Subcutaneous abdominal adipose tissue (tissue), 5 donors: ENCODE data around the gene PKP4.

ENCODE experiments used
- H3K27ac ChIP-seq: one replicate; pipeline ENCODE4 v1.7.0; 2013; ENCODE audit warnings: low read depth, mild to moderate bottlenecking, inconsistent platforms, low read length, moderate library complexity
- H3K27me3 ChIP-seq, 5 donors: one replicate each; pipeline ENCODE4 v1.7.0; 2013; ENCODE audit warnings: low read length in 5 of 5, inconsistent platforms in 1 of 5; ENCODE audit not compliant: control insufficient read depth in 5 of 5, insufficient read depth in 4 of 5
- H3K36me3 ChIP-seq, 5 donors: one replicate each; pipeline ENCODE4 v1.7.0; 2013; ENCODE audit warnings: low read length in 5 of 5; ENCODE audit not compliant: control insufficient read depth in 5 of 5, insufficient read depth in 5 of 5
- H3K4me1 ChIP-seq, 5 donors: one replicate each; pipeline ENCODE4 v1.7.0; 2013; ENCODE audit warnings: low read length in 5 of 5, mild to moderate bottlenecking in 3 of 5, moderate library complexity in 1 of 5; ENCODE audit not compliant: control insufficient read depth in 5 of 5, insufficient read depth in 5 of 5
- H3K4me3 ChIP-seq, 5 donors: one replicate each; pipeline ENCODE4 v1.7.0; 2013; ENCODE audit warnings: low read length in 5 of 5, low read depth in 1 of 5
- H3K9ac ChIP-seq, 5 donors: one replicate each; pipeline ENCODE4 v1.7.0; 2013; ENCODE audit warnings: low read length in 5 of 5, mild to moderate bottlenecking in 4 of 5, moderate library complexity in 3 of 5
- H3K9me3 ChIP-seq, 5 donors: one replicate each; pipeline ENCODE4 v1.7.0; 2013; ENCODE audit warnings: low read length in 5 of 5; ENCODE audit not compliant: control insufficient read depth in 5 of 5
- donor health status: healthy.
- donor health status: healthy.
- donor health status: healthy.
- donor health status: healthy.
- donor health status: healthy.

PKP4 gene

DNA sequence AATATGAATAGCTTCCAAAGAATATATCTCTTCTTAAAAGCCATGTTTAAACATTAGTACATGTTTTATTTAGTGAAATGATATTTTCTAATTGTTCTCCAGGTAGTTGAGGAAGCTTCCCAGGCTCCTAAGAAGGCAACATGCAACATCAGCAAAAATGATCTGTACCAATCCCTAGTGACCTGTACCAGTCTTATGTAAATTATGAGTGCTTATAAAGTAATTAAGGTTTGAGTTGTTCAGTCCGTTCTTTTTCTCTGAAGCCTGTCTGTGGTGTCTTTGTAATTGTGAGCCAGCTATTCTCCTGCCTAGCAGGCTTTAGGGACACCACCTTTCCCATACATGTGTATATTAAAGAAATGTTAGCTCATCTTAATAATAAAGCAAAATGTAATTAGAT, 98.2 kb downstream of the PKP4 start:
- peaks cover 0 to 4% (median 0%) of the 10 kb centered on the region in 5 donors for H3K36me3 ChIP-seq
- H3K9me3 ChIP-seq: peaks cover 0 to 2% (median 0%) of the 10 kb centered on the region in 5 donors
- H3K27me3 ChIP-seq: no peaks in the 10 kb centered on the region
- no peak overlapping the region for H3K9ac ChIP-seq
- H3K4me3 ChIP-seq: no peak overlapping the region
- no peak overlapping the region for H3K27ac ChIP-seq
- H3K4me1 ChIP-seq: peaks cover 0 to 9% (median 0%) of the 10 kb centered on the region in 5 donors

DNA sequence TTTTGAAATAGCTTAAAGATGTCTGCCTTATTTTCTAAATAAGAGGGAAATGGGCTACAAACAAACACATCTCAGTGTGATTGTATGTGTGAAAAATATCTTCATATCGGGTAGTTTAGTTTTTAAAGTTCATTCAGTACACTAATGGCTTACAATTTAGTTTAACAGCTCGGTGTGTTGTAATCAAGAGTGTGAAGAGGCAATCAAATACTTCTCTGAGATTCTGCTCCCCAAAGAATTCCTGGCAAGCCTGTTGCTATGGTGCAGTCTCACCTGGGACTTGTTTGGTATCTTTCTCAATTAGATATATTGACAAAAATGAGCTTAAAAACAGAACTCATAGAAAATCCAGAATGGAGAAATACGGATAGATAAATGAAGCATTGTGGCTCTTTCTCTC, 99.4 kb downstream of the PKP4 start:
- H3K9ac ChIP-seq: no peak overlapping the region

DNA sequence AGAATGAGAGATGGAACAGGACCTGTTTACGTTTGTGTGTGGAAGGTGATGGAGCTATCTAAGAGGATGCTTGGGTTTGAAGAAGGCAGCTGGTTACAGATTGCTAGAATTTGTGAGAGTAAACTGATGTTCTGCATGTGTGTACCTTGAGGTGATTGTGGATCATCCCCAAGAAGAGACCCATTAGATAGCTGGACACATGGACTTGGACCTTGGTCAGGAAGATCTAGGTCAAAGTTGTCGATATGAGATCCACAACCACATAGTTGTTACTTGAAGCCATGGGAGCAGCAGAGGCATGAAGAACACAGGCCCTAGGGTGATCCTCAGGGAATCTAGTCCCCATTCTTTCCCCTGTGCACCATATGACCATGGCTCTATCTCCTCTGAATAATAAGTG, 101.0 kb downstream of the PKP4 start:
- Histone ChIP-seq H3K4me1 (peaks cover 0 to 9% (median 0%) of the 10 kb centered on the region in 5 donors), H3K9me3 (no peaks in the 10 kb centered on the region), H3K4me3 (no peak overlapping the region), H3K9ac (no peak overlapping the region), H3K36me3 (peaks cover 0 to 4% (median 0%) of the 10 kb centered on the region in 5 donors), H3K27me3 (no peaks in the 10 kb centered on the region), H3K27ac (no peak overlapping the region)

More for the DNA sequence above, 99.4 kb downstream of the PKP4 start:
- Histone ChIP-seq H3K4me3 (no peak overlapping the region), H3K27me3 (no peaks in the 10 kb centered on the region), H3K9me3 (peaks cover 0 to 2% (median 0%) of the 10 kb centered on the region in 5 donors), H3K4me1 (peaks cover 0 to 9% (median 0%) of the 10 kb centered on the region in 5 donors), H3K27ac (no peak overlapping the region), H3K36me3 (peaks cover 0 to 4% (median 0%) of the 10 kb centered on the region in 5 donors)

DNA sequence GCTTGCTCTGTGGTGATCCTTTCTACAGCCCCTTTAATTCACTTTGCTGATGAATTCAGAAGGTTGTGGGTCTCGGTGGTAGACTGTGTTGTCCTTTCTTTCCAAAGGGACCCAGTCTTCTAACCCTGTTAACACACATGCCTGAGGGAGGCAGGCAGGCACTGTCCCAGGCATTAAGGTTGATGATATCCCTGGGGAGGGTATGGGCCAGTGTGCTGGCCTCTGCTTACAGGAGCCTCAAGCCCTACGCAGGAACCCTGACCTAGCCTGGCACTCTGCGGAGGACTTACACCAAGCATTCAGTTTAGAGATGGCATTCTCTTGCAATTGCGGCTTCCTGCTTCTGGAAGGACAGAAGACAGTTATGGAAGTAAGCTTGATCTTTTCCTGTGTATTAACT, 102.5 kb downstream of the PKP4 start:
- no peak overlapping the region for H3K27ac ChIP-seq
- H3K36me3 ChIP-seq: peaks cover 0 to 4% (median 0%) of the 10 kb centered on the region in 5 donors
- H3K9me3 ChIP-seq: no peaks in the 10 kb centered on the region
- no peak overlapping the region for H3K9ac ChIP-seq
- peaks cover 0 to 9% (median 0%) of the 10 kb centered on the region in 5 donors for H3K4me1 ChIP-seq
- H3K4me3 ChIP-seq: no peak overlapping the region
- no peaks in the 10 kb centered on the region for H3K27me3 ChIP-seq

DNA sequence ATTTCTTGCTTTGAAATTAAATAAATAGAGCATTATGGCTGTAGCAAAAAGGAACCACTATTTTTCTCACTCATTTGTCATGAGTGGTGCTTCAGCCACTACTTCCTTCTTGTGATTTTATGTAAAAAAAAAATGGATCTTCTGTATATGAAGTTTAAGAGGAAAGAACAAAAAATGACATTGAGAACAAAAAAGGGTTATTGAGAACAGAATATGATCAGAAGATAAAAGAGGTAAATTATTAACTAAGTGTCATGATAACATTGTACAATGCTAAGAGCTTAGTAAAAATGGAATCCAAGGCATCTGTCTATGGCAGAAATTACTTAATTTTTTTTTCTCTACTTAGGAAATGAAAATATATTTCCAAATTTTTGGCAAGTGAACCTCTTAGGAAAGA, 103.5 kb downstream of the PKP4 start:
- H3K36me3 ChIP-seq: peaks cover 0 to 4% (median 0%) of the 10 kb centered on the region in 5 donors
- H3K4me3 ChIP-seq: no peak overlapping the region
- H3K9me3 ChIP-seq: no peaks in the 10 kb centered on the region
- peaks cover 0 to 9% (median 0%) of the 10 kb centered on the region in 5 donors for H3K4me1 ChIP-seq
- H3K27me3 ChIP-seq: no peaks in the 10 kb centered on the region
- no peak overlapping the region for H3K9ac ChIP-seq
- no peak overlapping the region for H3K27ac ChIP-seq

DNA sequence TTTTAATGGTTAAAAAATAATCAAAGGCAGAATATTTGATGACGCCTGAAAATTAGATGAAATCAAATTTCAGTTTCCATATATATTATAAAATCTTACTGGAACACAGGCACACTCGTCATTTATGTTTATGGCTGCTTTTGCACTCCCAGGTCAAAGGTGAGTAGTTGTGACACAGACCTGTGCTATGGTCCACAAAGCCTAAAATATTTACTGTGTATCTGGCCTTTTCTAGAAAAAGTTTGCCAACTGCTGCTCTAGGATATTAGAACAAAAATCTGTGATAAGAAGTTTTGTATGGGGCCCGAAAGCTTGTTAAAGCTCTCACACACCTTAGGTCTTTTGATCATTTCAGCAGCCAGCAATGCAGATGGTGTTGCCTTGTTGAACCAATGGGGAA, 104.3 kb downstream of the PKP4 start:
- peaks cover 0 to 5% (median 0%) of the 10 kb centered on the region in 5 donors for H3K4me1 ChIP-seq
- H3K27ac ChIP-seq: no peak overlapping the region
- peaks cover 0 to 4% (median 0%) of the 10 kb centered on the region in 5 donors for H3K36me3 ChIP-seq
- H3K27me3 ChIP-seq: no peaks in the 10 kb centered on the region
- no peaks in the 10 kb centered on the region for H3K9me3 ChIP-seq
- H3K4me3 ChIP-seq: no peak overlapping the region
- no peak overlapping the region for H3K9ac ChIP-seq

DNA sequence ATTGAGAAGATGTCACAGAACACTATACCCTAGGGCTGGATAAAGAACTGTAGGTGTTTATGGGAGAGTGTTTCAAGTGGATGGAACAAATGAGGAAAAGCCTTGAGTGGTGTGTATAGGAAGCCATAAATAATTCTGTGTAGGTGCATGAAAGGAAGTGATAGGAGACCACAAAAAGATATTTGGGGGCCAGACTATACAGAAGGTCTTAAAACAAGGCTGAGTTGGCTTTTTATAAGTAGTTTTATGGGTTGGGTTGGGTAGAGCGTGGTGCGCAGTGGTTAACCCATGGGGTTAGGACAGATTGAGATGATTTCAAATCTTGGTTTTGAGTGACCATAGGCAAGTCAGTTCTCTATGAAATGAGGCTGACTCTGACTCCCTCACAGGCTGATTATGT, 110.5 kb downstream of the PKP4 start:
- H3K36me3 ChIP-seq: no peaks in the 10 kb centered on the region
- no peak overlapping the region for H3K9ac ChIP-seq
- H3K4me1 ChIP-seq: no peaks in the 10 kb centered on the region
- H3K27ac ChIP-seq: no peak overlapping the region
- H3K27me3 ChIP-seq: no peaks in the 10 kb centered on the region
- no peaks in the 10 kb centered on the region for H3K9me3 ChIP-seq
- H3K4me3 ChIP-seq: no peak overlapping the region

DNA sequence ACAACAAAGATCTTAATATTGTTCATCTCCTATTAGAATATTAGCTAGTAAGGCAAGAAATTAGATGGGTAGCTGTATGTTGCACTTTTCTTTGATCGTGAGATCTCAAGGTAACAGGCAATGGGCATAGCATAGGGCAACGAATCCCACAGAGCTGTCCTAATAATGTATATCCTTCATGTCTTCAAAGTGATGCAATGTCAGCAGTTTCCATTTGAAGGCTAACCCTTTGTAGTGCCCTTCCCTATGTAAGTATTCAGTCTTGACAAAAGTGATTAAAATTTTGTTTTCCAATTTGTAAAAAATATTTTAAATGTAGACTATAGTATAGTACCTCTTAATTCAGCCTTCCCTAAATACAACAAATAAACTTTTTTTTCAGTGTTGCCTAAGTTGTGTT, 112.5 kb downstream of the PKP4 start:
- Histone ChIP-seq H3K9me3 (peaks cover 0 to 2% (median 0%) of the 10 kb centered on the region in 5 donors), H3K9ac (no peak overlapping the region), H3K27me3 (no peaks in the 10 kb centered on the region), H3K27ac (no peak overlapping the region), H3K36me3 (no peaks in the 10 kb centered on the region), H3K4me3 (no peak overlapping the region), H3K4me1 (no peaks in the 10 kb centered on the region)

DNA sequence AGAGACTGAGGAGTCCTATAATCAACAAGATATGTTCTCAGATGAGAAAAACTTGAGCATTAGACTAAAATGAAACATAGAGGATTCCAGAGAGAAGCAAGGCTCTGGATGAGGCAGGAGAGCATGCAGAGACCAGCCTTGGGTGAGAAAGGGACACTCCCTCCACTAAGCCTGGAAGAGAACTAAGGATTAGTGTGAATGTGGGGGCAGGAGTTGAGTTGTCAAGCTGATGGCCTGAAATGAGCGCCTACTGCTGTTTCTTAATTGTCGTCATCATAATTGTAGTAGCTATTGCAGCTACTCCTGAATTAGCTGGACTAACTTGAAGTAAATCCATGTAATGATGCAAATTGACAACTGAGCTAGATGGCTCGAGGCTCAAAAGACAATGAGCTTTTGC, 114.1 kb downstream of the PKP4 start:
- H3K9me3 ChIP-seq: peaks cover 0 to 2% (median 0%) of the 10 kb centered on the region in 5 donors
- no peak overlapping the region for H3K9ac ChIP-seq
- peaks cover 0 to 5% (median 0%) of the 10 kb centered on the region in 5 donors for H3K4me1 ChIP-seq
- no peaks in the 10 kb centered on the region for H3K36me3 ChIP-seq
- no peak overlapping the region for H3K4me3 ChIP-seq
- H3K27me3 ChIP-seq: no peaks in the 10 kb centered on the region
- H3K27ac ChIP-seq: no peak overlapping the region

DNA sequence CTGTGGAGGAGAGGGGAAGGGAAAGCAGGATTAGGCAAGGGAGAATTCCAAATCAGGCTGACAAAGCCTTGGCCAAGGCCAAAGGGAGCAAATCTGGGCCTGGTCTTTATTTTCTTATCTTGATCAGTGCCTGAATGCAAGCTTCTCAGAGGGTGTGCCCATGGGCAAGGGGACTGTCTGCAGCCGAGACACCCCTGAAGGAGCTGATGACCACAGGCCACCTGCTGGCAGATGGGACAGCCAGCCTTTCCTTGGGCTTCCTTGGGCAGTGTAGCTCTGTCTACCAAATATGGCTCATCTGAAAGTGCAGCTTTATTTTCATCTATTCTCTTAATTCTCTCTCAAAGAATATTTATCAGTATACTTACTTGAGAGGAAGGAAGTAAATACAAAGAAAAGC, 117.0 kb downstream of the PKP4 start:
- Histone ChIP-seq H3K27me3 (no peaks in the 10 kb centered on the region), H3K9ac (no peak overlapping the region), H3K9me3 (peaks cover 0 to 2% (median 0%) of the 10 kb centered on the region in 5 donors), H3K4me1 (peaks cover 0 to 5% (median 0%) of the 10 kb centered on the region in 5 donors), H3K4me3 (no peak overlapping the region), H3K27ac (no peak overlapping the region), H3K36me3 (peaks cover 0 to 3% (median 0%) of the 10 kb centered on the region in 5 donors)
